HG03520 (cell line): ENCODE measurements around the gene PGAM2.

Experiments
- ATAC-seq: cut with Tn5 transposase; IDR thresholded peaks from one replicate; pipeline ENCODE4 v1.9.1; 2021; ENCODE audit warnings: mild to moderate bottlenecking, moderate library complexity; ENCODE audit not compliant: unreplicated experiment

The PGAM2 gene

DNA sequence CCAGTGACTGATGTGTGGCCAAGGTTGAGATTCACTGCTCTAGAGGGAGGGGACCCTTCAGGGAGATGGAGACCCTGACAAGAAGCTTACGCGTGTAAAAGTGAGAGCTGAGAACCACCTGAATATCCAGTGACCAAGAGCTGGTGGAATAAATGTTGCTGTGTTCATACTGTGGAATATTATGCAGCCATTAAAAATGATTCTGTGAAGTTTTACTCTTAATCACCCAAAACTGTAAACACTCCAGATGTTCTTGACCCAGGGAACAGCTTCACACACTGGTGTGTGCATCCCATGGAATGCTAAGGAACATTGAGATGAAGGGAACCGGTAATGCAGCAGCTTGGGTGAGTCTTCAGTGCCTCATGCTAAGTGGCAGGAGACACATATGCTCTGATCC is 21.3 kb upstream of the PGAM2 start:
- ATAC-seq: no peak

DNA sequence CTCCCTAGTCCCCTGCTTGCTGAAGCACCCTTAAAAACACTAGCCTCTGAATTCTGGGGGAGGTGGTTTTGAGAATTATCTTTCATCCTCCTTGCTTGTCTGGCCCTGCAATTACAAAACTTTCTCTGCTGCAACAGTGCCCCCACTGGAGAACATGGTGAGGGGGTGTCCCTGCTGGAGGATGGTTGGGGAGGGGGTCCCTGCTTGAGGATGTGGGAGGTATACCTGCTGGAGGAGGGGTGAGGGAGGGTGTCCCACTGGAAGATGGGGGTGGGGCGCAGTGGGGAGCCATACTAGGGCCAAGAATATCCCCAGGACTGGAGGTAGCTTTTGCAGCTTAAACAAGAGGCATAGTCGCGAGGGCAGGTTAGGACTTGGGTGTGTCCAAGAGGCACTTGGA is 20.2 kb upstream of the PGAM2 start:
- no peak for ATAC-seq

DNA sequence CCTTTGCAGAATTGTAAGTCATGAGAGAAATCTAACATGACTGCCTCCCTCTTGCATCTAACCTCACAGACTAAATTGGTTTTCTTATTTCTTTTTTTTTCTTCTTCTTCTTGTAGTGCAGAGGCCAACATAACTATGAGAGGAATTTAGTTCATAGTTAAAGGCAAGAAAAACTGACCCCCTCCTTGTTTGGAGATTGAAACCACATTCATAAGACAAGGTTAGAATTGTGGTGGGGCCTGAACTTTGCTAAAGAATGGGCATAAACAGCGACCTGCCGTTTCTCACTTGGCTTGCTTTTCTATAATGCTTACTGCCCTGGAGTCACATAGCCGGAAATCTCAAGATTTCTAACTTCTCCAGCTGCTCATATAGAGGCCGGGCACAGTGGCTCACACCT is 19.3 kb upstream of the PGAM2 start:
- ATAC-seq: no peak

DNA sequence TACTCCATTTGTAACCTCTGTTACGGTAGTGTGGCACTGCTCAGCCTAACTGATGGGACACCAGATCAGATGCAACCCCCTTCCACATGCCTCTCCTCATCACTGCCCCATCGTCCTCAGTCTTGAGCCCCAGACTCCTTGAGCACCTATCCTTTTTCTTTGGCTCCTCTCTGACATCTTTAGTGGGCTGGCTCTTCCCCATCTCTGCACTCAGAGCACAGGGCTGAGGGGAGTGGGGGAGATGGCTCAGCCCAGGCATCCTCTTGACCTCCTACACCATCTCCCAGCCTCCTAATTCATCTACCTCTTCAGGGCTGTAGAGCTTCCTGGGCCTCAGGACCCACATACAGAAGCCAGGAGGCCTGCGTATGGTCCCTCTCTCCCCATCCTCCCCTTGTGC is 18.4 kb upstream of the PGAM2 start:
- no peak for ATAC-seq

DNA sequence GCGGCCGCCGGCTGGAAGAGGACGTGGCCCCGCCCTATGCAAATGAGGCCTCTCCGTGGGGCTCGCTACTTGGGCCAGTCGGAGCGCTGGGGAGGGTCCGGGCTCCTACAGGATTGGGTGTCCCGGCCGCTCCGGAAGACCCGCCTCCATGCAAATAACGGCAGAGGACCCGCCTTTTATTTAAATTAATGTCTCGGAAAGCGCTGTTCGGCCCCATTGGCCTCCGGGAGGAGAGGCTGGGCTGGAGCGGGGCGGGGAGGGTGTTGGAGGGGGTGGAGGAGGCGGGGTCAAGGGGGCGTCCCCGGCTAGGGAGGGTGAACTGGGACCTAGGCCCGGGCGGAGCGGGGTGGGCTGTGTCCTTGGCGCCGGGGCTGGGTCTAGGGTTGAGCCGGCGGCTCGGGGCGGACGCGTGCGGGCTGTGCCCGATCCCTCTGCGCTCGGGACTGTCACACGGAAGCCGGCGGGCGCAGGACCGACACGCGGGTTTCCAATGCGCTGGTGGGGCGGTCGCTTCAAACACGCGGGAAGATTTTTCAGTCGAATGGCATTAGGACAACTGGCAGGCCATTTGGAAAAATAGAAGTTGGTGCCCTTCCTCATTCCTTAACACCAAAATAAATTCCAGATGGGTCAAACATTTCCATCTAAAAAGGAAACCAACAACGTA is 17.3 kb upstream of the PGAM2 start:
- ATAC-seq: peak; percentile 87

DNA sequence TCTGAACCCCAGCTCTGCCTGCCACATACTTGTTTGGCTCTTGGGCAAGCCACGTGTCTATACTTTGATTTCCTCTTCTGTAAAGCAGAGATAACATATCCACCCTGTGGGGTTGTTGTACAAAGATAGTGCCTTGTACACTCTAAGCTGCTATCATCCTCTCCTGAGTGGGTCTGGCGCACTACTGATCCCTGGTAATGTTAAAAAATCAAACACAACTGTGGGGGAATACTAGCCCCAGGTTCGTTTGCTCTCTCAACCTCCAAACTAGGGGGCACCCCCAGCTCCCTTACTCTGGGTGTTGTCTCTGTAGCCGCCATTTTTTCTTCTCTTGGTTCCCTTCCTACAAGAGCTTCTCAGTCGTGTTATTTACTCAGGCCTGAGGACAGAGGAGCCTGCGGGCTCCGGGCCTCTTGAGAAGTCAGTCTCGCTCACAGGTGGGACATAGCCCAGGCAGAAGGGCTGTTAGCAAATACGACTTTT is 15.9 kb upstream of the PGAM2 start:
- ATAC-seq: no peak

DNA sequence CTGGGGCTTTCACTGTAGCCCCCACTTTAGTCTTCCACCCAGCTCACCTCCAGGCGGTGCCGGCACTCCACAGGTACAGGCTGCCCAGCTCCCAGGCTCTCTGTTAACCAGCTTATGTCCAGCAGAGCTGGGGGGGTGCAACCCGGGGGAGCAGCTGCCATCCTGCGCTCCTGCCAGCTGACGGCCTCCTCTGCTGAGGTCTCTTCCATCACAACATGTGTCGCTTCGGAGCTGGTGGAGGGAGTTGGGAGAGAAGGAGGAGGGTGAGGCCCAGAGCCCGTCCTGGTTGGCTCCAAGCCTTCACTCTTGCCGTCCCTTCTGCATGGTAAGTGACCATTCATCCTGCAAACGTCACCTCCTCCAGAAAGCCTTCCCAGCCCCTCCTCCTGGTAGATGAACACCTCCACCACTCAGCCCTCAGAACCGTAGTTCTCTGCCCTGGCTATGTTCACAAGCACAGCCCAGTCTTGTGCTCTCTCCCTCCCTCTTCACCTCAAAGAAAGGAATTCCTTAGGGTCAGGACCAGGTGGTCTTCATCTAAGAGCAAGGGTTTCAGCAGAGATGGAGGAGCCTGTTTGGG is 15.4 kb upstream of the PGAM2 start:
- no peak for ATAC-seq

DNA sequence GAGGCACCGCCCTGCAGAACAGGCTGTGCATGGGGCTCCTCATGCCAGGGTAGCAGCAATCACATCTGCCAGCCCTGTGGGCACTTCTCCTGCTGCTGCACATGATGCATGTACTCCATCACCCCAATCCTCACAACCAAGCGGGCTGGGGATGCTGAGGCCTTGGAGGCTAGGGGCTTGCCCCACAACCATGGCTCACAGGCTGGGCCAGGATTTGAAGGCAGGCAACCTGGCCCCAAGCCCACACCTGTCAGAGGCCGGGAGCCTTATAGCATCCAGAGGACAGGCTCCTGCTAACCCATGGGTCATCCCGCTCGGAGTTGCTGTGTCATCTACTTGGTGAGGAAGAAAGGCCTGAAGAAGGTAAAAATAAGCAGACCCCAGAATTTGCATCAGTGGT is 14.8 kb upstream of the PGAM2 start:
- ATAC-seq: no peak

DNA sequence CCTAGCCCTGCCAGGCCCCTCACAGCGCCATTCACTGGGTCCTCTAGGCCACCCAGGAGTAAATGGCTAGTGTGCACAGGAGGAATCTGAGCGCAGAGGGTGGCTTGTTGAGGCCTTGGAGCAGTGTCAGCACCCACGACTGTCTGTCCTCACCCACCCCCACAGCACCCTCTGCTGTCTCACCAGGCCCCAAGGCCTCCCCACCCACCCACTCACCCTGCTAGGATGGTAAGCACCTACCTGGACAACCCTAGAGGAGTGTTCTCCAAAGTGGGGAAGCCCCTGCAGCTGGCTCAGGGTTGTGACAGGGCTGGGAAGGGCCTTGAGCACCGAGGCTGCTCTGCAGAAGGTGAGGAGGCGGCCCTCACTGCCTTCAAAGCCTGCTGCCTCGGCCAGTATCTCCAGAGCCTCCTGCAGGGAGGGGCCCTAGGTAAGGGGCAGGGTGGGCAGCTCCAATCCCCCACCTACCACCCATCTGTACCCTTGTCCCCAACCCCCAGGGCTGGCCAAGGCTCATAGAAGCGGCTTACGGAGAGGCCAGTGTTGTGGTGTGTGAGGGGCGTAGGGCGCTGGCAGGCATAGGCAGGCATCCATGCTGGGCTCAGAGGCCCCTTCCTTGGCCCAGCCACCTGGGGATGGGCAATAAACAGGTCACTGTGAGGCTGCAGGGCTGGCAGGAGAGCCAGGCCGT is 14.1 kb upstream of the PGAM2 start:
- ATAC-seq: no peak

DNA sequence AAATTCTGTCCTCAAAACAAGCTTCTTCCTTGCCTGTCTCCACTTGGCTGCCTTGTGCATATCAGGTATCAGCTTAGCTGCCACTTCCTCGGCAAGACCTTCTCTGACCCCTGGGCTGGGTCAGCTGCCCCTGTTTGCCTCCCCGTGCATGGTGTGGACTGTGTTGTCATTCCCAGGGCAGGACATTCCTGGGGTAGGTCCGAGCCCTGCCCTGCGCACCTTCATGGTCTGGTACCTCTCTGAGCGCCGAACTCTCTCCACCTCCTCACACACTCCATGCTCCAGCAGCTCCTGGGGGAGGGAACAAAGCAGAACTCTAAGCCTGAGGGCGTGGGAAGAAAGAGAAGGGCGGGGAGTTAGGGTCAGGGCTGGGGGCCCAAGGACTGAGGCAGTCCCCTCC is 13.2 kb upstream of the PGAM2 start:
- no peak for ATAC-seq

DNA sequence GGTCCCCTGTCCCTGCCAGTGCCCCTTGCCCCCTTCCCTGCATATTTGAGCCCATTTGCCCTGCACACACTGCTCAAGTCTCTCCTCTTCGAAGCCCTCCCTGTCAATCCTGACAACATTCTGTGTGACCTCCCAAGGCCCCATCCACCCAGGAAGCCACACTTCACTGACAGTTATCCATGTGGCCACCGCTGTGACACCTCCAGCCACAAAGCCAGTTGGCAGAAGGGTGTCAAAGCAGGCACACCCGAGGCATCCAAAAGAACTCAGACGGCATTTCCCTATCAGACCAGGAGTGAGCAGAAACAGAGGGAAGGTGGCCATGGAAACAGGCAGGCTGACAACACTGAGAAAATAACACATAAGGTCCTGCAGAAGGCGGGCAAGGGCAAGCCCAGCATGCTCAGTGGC is 12.3 kb upstream of the PGAM2 start:
- no peak for ATAC-seq

DNA sequence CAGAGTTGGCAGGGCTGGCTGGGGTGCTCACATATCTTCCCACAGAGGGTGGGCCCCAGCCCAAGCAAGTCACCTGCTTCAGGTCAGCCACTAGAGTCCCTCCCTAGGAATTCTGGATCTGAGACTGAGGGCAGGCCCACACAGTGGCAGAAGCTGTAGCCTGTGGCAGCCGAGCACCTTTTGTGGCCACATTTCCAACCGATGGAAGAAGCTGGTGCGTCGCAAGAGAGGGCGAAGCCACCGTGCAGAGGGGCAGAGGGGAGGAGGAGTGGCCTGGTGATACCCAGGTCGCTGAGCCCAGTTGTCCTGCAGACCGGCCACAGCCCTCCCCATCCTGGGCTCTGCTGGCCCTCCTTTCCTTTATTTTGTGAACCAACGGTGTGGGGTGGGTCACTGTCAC is 11.7 kb upstream of the PGAM2 start:
- no peak for ATAC-seq

DNA sequence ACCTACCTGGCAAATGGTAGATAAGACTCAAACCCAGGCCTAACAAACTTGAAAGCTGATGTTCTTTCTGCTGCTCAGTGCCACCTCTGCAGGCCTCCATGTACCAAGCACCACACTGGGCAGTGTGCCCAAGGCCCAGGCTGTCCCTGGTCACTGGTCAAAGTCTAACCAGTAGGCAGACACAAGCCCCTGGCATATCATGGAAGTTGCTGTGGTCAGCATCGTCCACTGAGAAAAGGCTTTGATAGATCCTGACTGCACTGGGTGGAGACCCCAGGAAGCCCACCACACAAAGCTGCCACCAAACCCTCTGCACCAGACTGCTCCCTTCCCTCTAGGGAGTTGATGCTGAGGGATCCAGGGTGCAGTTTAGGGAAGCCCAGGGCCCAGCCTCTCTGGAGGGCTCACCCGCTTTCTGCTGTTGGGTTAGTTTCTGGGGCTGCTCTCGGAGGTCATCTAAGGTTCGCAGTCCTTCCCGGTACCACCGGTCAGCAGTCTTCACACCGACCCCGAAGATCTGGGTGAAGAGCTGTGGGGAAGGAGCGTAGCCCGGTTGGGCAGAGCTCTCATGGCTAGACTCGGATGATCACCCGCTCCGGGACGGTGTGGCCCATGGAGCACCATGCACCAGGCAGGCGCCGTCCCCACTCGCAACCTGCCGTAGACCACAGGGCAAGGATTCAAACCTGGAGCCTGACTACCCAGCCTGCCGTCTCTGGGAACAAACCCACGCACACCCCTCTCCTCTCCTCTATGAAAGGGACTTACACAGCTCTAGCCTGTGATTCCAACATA is 10.9 kb upstream of the PGAM2 start:
- no peak for ATAC-seq

DNA sequence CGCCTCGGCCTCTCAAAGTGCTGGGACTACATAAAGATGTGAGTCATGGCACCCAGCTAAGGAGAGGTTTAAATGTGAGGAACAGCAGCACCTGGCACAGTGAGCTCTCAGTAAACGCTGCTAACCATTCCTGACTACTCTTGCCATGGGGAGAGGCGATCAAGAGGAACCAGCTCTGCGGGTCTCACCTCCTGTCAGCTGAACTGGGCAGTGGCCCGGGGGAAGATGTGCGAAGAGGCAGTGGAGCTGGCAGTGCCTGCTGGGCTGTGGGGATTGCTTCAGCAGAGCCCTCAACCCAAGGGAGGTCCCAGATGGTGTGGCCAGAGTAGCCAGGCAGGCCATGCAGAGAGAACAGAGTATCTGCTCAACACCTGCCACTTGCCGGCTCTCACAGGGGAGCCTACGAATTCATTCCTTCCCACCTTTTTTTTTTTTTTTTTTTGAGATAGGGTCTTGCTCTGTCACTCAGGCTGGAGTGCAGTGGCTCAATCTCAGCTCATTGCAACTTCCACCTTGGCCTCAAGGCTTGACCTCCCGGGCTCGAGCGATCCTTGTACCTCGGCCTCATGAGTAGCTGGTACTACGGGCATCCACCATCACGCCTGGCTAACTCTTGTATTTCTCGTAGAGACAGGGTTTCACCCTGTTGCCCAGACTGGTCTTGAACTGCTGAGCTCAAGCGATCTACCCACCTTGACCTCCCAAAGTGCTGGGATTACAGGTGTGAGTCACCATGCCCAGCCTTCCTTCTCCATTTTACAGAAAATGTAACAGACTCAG is 10.1 kb upstream of the PGAM2 start:
- no peak for ATAC-seq

DNA sequence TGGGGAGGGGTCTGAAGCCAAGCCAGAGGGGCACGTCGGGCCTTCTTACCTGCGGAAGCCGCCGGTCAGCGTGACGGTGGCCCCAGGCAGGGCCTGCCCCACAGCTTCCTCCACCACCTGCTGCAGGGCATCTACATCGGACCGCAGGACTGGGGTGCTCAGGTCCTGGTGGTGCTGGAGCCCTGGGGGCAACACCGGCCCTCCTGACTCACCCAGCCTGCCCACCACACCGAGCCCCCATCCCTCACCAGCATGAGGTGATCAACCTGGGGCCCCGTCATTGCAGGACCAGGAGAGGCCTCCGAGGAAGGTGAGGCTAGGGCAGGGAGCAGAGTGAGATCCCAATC is 9.0 kb upstream of the PGAM2 start:
- no peak for ATAC-seq

DNA sequence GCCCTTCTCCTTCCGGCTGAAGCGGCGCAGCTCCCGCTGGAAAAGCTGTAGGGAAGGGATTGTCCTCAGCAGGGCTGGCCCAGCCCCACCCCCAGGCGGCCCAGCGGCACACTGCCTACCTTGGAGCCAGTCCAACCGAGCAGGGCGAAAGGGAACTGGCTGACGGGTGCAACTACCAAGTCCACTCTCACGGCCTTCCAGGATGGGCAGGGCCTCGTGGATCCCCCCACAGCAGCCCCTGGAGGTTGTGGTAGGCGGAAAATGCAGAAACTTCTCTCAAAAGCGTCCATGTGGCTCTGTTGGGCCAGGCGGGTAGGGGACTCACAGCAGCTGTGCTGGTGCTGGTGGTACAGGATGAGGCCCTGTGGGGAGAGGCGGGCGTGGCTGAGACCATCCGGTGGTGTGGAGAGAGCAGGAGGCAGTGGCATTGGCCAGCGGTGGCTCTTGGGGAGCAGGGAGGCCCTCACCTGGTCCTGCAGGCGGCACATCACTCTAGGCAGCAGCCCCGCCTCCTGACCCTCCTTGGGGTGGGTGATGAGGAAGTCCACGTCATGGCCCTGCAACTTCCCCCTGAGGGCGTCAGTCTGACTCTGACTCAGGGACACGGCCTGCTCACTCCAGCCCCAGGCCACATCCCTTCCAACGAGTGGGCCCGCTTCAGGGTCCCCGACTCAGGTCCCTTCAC is 8.4 kb upstream of the PGAM2 start:
- ATAC-seq: no peak

DNA sequence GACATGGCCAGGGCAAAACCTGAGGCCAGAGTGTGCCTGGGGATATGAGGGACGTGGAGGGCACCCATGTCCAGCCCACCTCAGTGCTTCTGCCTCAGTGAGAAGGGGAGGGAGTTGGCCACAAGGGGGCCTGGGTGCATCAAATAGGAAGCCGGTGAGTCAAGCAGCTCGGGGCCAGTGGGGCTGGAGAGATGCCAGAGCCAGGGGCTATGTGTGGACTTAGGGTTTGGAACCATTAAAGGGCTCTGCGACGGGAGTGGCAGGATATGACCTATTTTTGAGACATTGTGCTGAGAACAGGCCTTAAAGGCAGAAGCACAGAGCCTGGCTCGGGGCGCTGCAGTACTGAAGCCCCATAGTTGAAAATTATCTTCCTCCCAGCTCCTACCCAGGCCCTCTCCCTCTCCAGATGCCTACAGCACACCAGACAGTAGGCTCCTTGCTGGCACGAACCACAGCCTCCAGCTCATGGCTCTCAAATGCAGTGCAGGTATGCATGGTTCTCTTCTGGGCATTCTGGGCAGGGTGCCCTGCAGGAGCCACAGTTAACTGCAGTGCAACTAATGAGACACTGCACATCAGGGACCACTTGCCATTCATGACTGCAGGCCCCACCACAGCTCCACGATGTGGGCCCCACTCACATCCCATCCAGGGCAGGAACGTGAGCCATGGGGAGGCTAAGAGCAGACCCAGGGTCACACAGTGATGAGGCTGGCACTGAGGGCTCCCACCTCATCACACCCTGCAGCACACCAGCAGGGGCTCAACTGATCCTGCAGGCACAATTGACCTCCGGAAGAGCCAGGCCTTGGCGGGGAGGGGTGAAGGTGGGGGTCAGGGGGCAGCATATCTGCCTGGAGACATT is 7.2 kb upstream of the PGAM2 start:
- no peak for ATAC-seq

DNA sequence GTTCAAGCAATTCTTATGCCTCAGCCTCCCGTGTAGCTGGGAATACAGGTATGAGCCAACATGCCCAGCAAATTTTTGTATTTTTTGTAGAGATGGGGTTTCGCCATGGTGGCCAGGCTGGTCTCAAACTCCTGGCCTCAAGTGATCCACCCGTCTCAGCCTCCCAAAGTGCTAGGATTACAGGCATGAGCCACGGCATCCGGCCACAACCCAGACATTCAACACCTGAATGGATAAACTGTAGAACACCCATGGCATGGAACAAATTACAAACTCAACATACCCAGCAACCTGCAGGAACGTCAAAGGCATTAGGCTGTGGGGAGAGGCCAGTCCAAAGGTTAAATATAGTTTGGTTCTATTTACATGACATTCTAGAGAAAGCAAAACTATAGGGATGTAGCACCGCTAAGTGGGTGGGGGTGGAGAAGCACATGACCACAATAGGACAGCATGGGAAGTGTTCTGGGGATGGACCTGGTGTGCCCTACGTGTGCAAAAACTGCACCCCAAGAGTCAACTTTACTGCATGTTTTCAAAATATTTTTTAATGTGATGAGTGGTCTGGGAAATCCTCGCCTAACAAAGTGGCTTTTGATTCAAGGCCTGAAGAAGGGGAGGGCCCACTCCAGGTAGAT is 6.5 kb upstream of the PGAM2 start:
- no peak for ATAC-seq

DNA sequence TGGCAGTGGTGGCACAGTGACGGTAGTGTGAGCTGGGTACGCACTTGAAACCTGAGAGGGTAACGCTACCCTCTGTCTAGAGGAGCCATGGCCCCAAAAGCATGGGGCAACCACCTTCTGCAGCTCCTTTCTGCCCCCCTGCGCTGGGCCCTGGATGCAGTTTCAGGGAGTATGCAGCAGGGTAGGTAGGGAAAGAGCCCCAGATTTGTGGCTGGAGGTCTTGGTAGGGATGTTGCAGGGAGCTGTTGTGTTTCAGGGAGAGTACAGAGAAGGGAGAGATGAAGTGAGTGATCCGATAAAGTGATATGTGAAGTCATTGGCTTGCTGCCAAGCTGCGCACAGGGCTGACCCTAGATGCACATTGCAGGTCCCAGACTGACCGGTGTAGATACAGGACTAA is 2.7 kb upstream of the PGAM2 start:
- ATAC-seq: no peak
